Measurements from ENCODE around the gene SLC5A1. TPM values are rescaled to one million over a fixed set of nuclear protein-coding genes. Genes with fewer than 3 reads are reported as not detected.

The SLC5A1 gene
- total and polyA plus RNA-seq, 9 of the 15 experiments (the other 6 are each of a cell fraction or from before 2014, with no cell fraction given), result not detected

DNA sequence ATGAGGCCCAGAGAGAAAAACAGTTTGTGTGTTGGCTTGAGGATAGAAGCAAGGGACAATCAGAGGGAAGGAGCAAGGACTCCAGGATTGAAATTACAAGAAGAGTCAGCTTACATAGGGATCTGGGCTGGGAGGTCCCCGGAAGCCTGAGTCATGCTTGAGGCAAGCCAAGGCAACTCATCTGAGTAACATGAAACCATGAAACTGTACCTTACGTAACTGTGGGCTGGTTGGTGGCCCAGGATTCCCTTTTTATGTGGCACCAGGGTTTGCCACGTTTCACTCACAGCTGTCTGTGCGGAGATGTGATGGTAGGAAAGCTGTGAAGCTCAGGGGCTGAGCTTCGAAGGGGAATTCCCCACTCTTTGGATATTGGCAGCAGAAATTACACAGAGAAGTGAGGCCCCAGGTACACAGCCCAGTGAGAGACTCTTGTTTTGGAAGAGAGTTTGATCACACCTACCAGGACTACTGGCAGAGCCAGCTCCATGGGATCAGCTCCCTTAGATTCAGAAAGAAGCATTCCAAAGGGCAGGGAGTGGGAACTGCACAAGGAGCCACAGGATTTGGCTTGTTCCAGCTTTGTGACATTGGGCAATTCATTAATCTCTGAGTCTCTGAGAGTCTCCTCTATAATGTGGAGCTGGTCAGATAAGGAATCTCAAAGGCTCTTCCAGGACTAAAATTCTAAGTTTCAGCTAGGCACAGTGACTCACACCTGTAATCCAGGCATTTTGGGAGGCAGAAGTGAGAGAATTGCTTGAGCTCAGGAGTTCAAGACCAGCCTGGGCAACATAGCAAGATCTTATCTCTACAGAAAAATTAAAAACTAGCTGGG is 7.8 kb downstream of the SLC5A1 start (continued):
- no peak for TF ChIP-seq RBFOX2 (IDR thresholded peaks at IDR 0.05; ENCODE audit: low read depth, low read length)
- TF ChIP-seq, protein P1, sequence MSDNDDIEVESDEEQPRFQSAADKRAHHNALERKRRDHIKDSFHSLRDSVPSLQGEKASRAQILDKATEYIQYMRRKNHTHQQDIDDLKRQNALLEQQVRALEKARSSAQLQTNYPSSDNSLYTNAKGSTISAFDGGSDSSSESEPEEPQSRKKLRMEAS (CRISPR knock-in tag; IDR thresholded peaks at IDR 0.05), result no peak
- TF ChIP-seq KDM1A (IDR thresholded peaks at IDR 0.05), result no peak
- no peak for TF ChIP-seq MYBL2 (IDR thresholded peaks at IDR 0.05; ENCODE audit: low read depth)
- TF ChIP-seq MYBL2 (CRISPR knock-in tag; IDR thresholded peaks at IDR 0.05; ENCODE audit: borderline replicate concordance), result no peak
- TF ChIP-seq, protein P2, sequence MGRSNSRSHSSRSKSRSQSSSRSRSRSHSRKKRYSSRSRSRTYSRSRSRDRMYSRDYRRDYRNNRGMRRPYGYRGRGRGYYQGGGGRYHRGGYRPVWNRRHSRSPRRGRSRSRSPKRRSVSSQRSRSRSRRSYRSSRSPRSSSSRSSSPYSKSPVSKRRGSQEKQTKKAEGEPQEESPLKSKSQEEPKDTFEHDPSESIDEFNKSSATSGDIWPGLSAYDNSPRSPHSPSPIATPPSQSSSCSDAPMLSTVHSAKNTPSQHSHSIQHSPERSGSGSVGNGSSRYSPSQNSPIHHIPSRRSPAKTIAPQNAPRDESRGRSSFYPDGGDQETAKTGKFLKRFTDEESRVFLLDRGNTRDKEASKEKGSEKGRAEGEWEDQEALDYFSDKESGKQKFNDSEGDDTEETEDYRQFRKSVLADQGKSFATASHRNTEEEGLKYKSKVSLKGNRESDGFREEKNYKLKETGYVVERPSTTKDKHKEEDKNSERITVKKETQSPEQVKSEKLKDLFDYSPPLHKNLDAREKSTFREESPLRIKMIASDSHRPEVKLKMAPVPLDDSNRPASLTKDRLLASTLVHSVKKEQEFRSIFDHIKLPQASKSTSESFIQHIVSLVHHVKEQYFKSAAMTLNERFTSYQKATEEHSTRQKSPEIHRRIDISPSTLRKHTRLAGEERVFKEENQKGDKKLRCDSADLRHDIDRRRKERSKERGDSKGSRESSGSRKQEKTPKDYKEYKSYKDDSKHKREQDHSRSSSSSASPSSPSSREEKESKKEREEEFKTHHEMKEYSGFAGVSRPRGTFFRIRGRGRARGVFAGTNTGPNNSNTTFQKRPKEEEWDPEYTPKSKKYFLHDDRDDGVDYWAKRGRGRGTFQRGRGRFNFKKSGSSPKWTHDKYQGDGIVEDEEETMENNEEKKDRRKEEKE (IDR thresholded peaks at IDR 0.05; ENCODE audit: borderline replicate concordance in 1 of 2, control insufficient read depth in 1 of 2, low read depth in 2 of 2, low read length in 1 of 2), result no peak
- no peak for TF ChIP-seq CC2D1A (IDR thresholded peaks at IDR 0.05)
- TF ChIP-seq SMAD2 (IDR thresholded peaks at IDR 0.05; ENCODE audit: low read depth, low read length), result no peak
- TF ChIP-seq NR4A1 (CRISPR knock-in tag; IDR thresholded peaks at IDR 0.05), result no peak
- no peak for TF ChIP-seq NR4A1 (tag; IDR thresholded peaks at IDR 0.05)
- TF ChIP-seq, protein P3, sequence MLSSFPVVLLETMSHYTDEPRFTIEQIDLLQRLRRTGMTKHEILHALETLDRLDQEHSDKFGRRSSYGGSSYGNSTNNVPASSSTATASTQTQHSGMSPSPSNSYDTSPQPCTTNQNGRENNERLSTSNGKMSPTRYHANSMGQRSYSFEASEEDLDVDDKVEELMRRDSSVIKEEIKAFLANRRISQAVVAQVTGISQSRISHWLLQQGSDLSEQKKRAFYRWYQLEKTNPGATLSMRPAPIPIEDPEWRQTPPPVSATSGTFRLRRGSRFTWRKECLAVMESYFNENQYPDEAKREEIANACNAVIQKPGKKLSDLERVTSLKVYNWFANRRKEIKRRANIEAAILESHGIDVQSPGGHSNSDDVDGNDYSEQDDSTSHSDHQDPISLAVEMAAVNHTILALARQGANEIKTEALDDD (IDR thresholded peaks at IDR 0.05), result no peak
- TF ChIP-seq, protein P4, sequence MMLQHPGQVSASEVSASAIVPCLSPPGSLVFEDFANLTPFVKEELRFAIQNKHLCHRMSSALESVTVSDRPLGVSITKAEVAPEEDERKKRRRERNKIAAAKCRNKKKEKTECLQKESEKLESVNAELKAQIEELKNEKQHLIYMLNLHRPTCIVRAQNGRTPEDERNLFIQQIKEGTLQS (IDR thresholded peaks at IDR 0.05), result peak; percentile 75
- TF ChIP-seq, protein P4 (CRISPR knock-in tag; conservative IDR thresholded peaks at IDR 0.05), result no peak
- no peak for TF ChIP-seq CCAR2 (IDR thresholded peaks at IDR 0.05; ENCODE audit: low read depth, low read length)
- TF ChIP-seq, protein P5, sequence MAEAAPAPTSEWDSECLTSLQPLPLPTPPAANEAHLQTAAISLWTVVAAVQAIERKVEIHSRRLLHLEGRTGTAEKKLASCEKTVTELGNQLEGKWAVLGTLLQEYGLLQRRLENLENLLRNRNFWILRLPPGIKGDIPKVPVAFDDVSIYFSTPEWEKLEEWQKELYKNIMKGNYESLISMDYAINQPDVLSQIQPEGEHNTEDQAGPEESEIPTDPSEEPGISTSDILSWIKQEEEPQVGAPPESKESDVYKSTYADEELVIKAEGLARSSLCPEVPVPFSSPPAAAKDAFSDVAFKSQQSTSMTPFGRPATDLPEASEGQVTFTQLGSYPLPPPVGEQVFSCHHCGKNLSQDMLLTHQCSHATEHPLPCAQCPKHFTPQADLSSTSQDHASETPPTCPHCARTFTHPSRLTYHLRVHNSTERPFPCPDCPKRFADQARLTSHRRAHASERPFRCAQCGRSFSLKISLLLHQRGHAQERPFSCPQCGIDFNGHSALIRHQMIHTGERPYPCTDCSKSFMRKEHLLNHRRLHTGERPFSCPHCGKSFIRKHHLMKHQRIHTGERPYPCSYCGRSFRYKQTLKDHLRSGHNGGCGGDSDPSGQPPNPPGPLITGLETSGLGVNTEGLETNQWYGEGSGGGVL (CRISPR knock-in tag; IDR thresholded peaks at IDR 0.05), result no peak
- TF ChIP-seq TARDBP (IDR thresholded peaks at IDR 0.05), result no peak
- TF ChIP-seq FOSL1 (tag; conservative IDR thresholded peaks at IDR 0.05), result peak; percentile 74
- no peak for TF ChIP-seq LARP7 (IDR thresholded peaks at IDR 0.05)
- TF ChIP-seq MBD2 (IDR thresholded peaks at IDR 0.05; ENCODE audit: borderline replicate concordance, low read depth), result no peak

Measured in K562 (cell line).